ENCODE measurements around the gene ALPK3. TPM values are rescaled to one million over a fixed set of nuclear protein-coding genes. Genes with fewer than 3 reads are reported as not detected.

Gene ALPK3
- total RNA-seq, 1 experiment from 2014 or later = 37.4 TPM

DNA sequence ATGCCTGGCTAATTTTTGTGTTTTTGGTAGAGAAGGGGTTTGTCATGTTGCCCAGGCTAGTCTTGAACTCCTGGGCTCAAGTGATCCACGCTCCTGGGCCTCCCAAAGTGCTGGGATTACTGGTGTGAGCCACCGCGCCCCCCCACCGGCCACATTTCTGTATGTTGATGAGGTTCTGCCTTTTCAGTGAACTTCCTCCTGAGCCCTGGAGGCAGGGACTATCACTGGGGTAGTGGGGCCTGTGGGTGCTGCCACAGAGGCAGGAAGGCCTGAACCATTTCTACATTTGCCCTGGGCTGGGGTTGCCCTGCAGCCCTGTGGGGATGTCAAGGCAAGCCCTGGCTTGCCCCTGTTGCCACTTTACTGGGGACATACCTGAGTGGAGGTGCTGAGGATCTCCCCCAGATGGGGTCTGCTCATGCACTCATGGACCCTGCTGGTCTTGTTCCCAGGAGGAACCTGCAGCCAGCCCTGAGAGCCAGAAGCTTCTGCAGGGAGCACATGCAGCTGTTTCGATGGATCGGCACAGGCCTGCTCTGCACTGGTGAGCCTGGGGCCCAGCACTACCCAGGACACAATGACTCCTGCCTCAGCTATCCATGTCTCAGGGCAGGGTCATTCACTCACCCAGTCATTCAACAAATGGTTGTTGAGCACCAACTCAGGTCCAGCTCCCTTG is 73.0 kb downstream of the ALPK3 start:
- DNase-seq (ENCODE audit: low read depth) = no peak

DNA sequence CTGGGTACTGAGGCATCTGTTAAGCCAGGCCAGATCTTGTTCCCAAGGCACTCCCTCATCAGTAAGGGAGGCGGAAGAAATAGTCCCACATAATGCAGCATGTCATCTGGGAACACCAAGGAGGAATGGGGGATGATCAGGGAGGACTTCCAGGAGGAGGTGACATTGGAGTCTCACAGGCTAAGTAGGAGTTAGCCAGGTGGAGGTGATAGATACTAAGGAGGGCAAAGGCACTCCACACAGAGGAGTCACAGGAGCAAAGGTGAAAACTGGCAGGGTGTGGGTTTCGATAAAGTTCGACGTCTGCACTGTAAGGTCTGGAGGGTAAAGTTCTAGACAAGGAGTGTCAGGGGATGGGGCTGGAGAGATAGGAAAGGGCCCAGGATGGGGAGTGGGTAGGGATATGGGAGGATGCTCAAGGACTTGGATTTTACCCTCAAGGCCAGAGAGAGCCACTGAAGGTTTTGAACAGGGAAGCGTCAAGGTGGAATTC is 73.6 kb downstream of the ALPK3 start:
- DNase-seq (ENCODE audit: low read depth) = no peak

DNA sequence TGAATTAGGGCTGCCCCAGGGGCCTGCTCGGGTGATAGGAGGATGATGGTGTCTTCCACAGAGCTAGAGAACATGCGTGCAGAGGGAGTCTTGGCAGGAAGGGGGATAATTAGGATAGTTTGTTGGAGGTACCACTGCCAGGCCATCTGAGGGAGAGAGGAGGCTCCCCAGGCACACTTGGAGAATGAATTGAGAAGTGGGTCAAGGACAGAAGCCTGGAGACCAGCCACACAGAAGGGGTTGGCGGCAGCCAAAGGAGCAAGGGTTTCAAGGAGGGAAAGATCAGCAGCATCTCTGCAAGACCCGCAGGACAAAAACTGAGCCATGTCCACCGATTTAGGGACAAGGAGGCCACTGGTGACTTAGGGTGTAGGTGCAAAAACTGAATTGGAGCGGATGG is 74.2 kb downstream of the ALPK3 start:
- DNase-seq (ENCODE audit: low read depth) = no peak

DNA sequence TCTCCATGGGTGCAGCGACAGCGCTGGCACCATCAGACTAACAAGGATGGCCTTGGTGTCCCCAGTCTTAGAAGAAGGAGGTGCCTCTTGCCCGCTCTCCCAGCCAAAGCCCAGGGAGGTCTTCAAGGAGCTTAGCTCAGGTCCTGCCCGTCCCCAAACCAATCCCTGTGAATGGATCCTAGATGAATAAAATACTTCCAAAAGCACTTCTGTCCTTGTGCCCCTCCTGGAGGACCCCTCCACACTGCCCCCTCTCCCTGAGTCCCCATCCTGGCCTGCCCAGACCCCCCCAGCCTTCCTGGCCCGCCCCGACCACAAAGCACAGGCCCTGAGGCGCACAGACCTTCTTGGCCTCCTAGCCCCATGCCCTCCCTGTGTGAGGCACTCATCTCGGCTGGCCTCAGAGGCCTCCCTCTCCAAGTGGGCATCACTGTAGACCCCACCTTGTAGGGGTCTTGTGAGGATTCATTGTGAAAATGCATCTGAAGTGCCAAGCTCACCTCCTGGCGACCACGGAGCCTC is 75.7 kb downstream of the ALPK3 start:
- no peak for DNase-seq (ENCODE audit: low read depth)

DNA sequence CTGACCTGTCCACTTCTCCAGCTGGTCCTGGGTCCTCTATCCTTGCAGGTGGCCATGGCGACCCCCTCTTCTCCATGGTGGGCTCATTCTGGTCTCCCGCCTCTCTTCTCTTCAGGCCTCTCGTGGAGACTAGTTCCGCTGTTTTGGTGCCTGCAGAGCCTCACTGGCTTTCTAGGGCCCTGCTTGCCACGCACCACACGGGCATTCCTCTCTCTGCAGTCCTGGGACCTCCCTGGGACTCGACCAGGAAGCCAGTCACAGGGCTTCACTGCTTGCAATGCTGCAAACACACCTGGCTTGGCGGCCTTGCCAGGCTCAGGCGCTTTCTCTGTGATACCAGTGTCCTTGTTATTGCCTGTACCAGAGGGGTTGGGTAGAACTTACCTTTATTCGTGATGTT is 76.5 kb downstream of the ALPK3 start:
- DNase-seq (ENCODE audit: low read depth) = no peak

DNA sequence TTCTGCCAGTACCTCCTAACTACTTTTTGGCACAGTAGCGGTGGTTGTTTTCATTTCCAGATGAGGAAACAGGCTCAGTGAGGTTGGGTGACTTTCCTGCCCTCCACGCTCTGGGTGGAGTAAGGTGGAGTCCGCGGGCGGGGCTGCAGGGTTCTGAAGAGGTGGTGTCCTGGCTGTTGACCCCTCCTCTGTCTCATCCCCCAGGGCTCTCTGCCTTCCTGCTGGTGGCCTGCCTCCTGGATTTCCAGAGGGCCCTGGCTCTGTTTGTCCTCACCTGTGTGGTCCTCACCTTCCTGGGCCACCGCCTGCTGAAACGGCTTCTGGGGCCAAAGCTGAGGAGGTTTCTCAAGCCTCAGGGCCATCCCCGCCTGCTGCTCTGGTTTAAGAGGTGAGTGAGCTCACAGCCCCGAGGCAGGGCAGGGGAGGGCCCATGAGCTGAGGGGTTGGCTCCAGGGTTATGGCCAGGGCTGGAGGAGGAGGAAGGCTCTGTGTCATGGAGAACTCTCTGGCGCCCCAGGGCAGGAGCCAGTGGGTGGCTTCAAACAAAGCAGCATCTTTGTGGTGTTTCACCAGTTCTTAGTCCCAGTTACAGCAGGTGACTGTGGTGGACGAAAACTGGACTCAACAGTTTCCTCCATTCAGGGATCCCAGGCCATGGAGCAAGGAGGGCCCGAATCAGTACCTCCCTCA is 77.7 kb downstream of the ALPK3 start:
- DNase-seq (ENCODE audit: low read depth) = no peak

DNA sequence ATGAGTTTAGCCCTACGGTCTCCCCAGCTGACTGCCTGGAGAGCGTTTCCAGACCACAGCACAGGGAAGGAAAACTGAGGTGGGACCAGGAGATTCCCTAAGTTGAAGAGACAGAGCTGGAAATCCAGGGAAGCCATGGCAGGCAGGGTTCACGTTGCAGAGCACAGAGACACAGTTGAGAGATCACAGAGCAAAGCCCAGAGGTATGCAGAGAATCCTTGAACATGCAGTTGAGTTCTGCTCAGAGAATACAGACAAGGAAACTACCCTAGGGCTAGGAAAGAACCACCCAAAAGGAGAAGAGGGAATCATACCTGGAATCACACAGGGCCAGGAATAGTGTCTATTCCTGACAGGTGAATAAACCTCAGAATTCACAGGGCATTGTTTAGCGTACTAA is 81.6 kb downstream of the ALPK3 start:
- DNase-seq (ENCODE audit: low read depth) = no peak

DNA sequence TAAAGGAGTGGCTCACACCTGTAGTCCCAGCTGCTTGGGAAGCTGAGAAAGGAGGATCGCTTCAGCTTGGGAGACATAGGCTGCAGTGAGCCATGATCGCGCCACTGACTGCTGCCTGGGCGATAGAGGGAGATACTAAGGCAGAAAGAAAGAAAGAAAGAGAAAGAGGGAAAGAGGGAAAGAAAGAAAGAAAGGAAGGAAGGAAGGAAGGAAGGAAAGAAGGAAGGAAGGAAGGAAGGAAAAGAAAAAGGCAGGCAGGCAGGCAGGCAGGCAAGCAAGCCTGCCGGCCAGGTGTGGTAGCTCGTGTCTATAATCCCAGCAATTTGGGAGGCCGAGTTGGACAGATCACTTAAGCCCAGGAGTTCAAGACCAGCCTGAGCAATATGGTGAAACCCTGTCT is 82.6 kb downstream of the ALPK3 start:
- no peak for DNase-seq (ENCODE audit: low read depth)

DNA sequence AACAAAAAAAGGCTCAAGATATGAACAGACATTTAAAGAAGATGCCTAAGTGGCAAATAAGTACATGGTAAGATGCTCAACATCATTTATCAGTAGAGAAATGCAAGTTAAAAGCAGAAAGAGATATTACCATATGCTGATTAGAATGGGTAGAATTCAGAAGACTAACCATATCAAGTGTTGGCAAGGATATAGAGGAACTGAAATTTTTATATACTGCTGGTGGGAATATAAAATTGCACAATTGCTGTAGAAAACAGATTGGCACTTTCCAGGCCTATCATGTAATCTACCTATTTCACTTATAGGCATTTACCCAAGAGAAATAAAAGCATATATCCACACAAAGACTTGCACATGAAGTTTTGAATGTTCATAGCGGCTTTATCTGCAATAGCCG is 84.4 kb downstream of the ALPK3 start:
- no peak for DNase-seq (ENCODE audit: low read depth)

DNA sequence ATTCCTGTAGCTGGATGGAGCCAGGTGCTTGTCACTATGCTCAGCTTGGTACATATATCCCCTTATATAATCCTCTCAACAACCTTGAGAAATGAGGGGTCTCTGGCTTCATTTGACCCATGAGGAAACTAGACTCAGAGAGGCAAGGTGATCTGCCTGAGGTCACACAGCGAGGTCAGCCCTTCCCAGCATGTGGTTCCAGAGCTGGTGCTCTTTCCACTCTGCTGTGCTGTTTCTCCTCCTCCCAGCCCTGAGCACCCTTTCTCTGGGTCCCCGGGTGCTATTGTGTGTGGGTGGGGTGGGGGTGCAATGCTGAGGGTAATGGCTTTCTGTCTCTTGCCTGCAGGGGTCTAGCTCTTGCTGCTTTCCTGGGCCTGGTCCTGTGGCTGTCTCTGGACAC is 86.6 kb downstream of the ALPK3 start:
- DNase-seq (ENCODE audit: low read depth) = no peak

DNA sequence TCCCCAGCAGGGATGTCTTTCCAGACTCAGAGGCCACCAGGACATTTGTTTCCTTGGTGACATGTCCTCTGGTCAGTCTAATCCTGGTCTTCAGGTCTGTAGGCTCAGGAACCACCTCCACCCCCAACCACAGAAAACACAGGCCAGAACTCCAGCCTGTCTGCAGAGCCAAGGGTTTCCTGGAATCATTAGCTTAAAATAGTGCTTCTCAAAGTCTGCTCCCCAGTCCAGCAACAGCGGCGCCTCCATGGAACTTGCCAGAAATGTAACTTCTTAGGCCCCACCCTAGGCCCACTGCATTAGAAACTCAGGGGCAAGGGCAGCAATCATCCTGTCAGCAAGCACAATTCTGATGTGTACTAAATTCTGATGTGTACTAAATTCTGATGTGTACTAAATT is 87.3 kb downstream of the ALPK3 start:
- DNase-seq (ENCODE audit: low read depth) = no peak

DNA sequence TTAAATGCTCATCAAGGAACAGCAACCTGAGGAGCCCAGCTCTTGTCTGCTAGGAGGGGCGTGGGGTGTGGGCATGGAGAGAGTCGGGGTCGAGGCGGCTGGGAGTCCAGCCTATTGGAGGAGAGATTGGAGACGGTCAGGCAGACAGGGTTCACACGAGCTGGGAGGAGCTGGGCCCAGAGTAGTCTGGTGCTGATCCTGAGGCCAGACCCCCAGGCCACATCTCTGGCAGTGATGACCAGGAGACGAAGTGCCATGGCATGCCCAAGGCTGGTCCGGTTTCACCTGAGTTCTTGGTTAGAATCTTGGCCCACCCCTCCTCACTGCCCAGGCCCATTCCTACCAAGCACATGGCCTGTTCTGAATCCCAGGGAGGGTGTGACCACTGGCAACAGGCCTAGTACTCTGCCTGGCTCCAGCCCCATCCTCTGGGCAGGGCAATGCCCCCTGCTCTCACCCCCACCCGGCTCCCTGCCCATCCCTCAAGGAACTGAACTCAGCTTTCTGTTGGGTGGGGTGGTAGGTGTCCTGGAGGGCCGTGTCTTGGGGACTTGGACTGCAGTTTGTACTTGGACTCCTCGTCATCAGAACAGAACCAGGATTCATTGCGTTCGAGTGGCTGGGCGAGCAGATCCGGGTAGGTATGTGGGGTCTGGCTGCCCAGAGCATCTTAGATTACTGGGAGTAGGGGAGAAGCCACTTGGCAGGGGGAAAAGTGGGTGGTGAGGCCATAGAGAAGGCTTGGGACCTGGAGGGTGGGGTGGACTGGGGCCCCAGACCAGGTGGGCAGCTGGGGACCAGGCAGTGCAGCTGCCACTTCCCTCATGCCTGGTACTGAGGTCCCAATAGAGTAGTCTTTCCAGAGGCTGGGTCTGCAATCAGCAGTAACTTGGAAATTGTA is 88.1 kb downstream of the ALPK3 start:
- no peak for DNase-seq (ENCODE audit: low read depth)

DNA sequence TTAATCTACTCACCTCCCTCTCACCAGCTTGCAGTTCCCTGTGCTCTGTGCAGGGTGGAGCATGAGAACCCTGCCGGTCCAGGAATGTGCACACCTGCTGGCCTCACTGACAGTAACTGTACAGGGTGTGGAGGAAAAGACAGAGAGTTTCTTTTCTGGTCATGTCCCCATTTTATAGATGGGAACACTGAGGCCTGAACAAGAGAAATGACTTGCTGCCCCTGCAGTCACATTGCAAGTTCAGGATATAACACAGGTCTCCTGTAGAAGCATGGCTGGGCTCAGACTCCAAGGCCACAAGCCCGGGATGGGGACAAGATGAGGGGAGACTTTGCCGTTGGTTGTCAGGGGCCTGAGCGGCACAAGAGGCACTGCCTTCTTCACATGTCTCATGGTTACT is 90.6 kb downstream of the ALPK3 start:
- DNase-seq (ENCODE audit: low read depth) = no peak

DNA sequence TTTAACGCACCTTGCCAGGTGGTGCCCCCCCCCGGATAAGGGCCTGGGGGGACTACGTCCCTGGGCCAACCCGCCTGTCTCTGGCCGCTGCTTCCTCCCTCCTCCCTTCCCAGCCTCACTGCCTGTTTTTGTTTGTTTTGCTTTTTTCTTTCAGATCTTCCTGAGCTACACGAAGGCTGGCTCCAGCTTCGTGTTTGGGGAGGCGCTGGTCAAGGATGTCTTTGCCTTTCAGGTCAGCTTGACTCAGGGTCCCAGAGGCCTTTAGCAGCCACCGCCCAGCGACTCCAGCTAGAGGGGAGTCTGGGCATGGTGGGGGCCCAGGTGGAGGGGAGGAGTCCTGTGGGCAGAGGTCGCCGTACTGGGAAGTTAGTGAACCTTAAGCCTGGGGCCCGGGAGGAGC is 91.4 kb downstream of the ALPK3 start:
- DNase-seq (ENCODE audit: low read depth) = no peak

DNA sequence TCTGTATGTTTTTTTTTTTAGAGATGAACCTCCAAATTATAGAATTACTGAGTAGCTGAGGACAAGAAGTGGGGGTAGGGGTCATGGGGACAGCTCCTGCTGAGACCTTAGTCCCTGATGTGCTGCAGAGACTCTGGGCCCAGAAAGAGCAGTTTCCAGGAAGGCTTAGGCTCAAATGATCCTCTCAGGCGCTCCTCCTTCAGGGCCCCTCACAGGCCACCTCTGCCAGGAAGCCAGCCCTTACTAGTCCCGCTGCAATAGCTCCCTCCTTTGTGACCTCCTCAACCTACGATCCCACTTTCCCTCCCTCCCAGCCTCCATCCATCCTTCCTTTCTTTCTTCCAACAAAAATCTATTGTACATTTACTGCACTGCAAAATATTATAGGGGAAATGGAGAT is 91.9 kb downstream of the ALPK3 start:
- DNase-seq (ENCODE audit: low read depth) = no peak

DNA sequence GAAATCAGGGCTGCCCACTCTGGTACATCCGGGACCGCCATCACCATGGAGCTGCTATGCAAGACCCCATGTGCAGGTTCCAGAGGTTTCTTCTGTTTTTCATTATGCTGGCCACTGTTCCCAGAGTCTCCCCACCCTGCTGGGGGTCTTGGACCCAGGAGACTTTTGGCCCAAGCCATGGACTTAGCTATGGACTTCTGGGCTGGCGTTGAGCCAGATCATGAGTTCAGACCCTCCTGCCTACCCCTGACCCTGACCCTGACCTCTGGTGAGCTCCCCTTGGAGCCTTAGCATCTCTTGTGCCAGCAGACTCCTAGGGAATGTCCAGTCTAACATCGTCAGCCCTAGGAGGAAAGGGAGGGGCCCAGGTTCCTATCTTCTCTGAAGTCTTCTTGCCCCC is 92.6 kb downstream of the ALPK3 start:
- no peak for DNase-seq (ENCODE audit: low read depth)

DNA sequence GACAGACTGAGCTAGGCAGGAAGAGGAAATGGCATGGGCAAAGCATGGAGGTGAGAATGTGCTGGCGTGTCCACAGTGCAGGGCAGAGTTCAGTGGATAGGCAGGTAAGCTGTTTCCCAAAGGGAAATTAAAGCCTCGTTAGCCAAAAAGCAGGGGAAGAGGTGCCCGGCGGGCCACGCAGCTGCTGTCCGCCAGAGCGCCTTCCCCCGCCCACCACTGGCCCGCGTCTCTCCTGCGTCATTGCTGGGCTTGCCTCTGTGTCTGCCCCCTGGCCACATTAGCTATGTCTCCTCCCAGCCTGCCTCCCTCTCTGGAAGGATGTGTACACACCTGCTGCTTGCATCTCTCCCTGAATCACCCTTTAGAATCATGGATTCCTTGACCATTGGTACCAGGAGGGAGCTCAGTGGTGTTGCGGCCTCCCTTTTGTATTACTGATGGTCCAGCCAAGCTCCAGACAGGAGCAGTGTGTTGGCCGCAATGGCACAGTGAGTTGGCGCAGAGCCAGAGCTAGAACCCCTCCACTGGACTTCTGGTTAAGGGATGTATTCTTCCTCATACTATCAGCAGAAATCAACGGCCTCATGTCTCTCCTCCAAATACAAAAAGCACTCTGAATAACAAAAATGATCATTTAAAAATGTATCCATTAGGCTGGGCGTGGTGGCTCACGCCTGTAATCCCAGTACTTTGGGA is 93.9 kb downstream of the ALPK3 start:
- DNase-seq (ENCODE audit: low read depth) = no peak

DNA sequence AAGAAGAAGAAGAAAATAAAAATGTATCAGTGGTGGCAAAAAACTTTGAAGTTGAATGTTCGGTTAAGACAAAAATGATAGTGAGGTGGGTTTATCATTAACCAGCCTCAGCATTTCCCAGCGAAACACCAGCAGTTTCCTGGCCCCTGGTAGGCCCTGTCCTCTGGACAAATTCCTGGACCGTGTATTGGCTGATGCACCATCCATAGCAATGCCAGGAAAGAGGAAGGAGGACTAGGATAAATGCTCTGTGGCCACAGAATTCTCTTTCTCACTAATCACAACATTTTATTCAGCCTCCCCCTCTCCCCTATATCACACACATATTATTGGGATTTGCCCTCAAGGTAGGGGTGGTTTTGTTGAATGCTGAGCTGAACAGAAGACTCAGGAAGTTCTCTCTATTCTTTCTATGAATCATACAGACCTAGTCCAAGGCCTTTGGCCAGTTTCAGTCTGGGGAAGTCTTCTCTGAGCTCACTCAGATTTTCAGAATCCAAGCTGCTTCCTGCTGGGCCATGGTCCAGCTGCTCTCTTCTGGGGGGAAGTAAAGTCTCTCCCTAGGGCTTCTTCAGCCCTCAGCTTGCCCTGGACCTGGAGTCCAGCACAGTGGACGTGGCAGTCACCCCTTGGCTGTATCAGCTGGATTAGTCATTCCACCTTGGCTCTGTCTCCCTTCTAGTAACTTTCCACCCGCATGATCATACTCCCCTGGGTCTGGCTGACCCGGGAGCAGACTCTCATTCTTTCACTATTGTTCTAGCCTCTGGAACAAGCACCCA is 94.9 kb downstream of the ALPK3 start:
- peak; percentile 96 for DNase-seq (ENCODE audit: low read depth)

DNA sequence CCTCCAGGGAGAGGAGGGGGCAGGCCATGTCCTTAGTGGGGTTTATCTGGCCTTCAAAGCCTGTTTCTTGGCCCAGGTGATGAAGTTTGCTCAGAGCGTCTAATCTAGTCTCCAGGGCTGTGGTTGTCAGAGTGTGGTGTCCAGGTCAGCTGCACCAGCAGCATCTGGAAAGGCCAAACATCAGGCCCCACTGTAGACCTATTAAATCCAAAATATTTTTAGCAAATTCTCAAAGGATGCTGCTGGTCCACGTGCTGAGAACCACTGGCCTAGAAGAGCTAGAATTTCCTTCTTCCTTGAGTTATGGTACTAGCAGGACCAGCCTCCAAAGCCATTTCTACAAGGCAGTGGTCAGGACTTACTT is 96.2 kb downstream of the ALPK3 start:
- DNase-seq (ENCODE audit: low read depth) = no peak

DNA sequence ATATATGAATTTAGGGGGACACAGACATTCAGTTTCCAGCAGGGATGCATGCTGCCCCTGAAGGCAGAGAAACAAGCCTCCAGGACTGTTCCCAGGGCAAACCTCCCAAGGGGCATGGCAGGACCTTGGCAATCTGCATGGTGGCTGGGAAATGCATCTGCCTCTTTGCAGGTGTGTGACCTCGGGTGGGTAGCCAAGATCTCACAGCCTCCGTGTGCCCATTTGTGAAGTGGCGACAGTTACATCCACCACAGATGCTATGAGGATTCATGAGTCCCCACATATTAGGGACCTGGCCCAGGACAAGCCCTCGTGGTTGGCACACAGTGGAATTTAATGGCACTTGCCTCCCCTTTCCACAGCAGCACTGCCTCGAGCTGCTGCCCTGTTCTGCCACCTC is 97.2 kb downstream of the ALPK3 start:
- DNase-seq (ENCODE audit: low read depth) = no peak

All from LHCN-M2 (cell line).